Activated T-cell treated with anti-CD3 and anti-CD28 coated beads, Interleukin-2, amount 50 U/mL, for 72 hours (primary cell): ENCODE measurements around the gene NUTM2D. TPM values are rescaled to one million over a fixed set of nuclear protein-coding genes. Genes with fewer than 3 reads are reported as not detected.
"Not testable (repeated sequence)": the region's sequence is repeated elsewhere in the genome, so short reads cannot be mapped to it uniquely, and the experiment has no call there.

Experiments used
- ATAC-seq, 2 donors: fragments of 150-1000 bp; cut with Tn5 transposase; replicated peaks in 1 of 2; 2 replicates each; pipeline ENCODE4 v1.10.0; 2021; ENCODE audit warnings: moderate library complexity in 2 of 2, mild to moderate bottlenecking in 1 of 2
- DNase-seq, 2 donors: peaks; one replicate each; pipeline ENCODE4 v3.0.0; 2021 to 2022; ENCODE audit warnings: mixed read lengths in 1 of 2
- H3K27ac Mint-ChIP-seq: one replicate; pipeline ENCODE4 v1.8.0; 2022; ENCODE audit warnings: mild to moderate bottlenecking, moderate library complexity, mixed read lengths
- H3K27me3 Mint-ChIP-seq: one replicate; pipeline ENCODE4 v1.8.0; 2022; ENCODE audit warnings: low read depth, mixed read lengths
- H3K36me3 Mint-ChIP-seq, 2 donors: one replicate each; pipeline ENCODE4 v1.8.0; 2022; ENCODE audit warnings: mixed read lengths in 2 of 2, mild to moderate bottlenecking in 1 of 2; ENCODE audit not compliant: insufficient read depth in 2 of 2
- H3K4me1 Mint-ChIP-seq: one replicate; pipeline ENCODE4 v1.8.0; 2022; ENCODE audit warnings: low read depth, mixed read lengths
- H3K4me3 Mint-ChIP-seq, 2 donors: one replicate each; pipeline ENCODE4 v1.8.0; 2022; ENCODE audit warnings: mild to moderate bottlenecking in 2 of 2, mixed read lengths in 2 of 2, moderate library complexity in 2 of 2
- H3K9me3 Mint-ChIP-seq, 2 donors: one replicate each; pipeline ENCODE4 v1.8.0; 2022; ENCODE audit warnings: mixed read lengths in 2 of 2
- total RNA-seq, 2 donors: library from RNA; stranded (reverse); gene quantifications; one replicate each; pipeline ENCODE4 v1.2.3, GENCODE V29; 2022

Gene NUTM2D, protein sequence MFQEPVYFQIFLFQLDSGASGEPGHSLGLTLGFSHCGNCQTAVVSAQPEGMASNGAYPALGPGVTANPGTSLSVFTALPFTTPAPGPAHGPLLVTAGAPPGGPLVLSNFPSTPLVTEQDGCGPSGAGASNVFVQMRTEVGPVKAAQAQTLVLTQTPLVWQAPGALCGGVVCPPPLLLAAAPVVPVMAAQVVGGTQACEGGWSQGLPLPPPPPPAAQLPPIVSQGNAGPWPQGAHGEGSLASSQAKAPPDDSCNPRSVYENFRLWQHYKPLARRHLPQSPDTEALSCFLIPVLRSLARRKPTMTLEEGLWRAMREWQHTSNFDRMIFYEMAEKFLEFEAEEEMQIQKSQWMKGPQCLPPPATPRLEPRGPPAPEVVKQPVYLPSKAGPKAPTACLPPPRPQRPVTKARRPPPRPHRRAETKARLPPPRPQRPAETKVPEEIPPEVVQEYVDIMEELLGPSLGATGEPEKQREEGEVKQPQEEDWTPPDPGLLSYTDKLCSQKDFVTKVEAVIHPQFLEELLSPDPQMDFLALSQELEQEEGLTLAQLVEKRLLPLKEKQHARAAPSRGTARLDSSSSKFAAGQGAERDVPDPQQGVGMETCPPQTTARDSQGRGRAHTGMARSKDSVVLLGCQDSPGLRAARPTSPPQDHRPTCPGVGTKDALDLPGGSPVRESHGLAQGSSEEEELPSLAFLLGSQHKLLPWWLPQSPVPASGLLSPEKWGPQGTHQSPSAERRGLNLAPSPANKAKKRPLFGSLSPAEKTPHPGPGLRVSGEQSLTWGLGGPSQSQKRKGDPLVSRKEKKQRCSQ
- total RNA-seq: 1 to 10 TPM; 1.5 to 1.6 TPM

DNA sequence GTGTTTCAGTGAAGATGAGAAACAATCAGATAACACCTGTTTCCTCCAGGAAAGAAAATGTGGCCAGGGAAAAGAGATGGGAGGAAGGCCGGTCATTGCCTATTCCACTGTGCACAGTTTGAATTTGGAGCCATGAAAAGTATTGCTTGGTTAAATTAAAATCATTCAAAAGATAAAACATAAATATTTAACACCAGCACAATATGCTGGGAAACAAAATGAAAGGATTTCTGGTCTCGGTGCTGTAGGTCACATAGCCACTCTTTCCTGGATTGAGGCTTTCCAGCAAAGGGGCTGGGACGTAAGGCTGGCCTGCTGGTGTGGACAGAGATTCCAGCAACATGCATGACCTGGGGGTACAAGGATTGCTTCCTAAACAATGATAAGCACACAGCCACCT lies at the start of gene NUTM2D:
Gene NUTM2D, plus strand, starts transcription at position 301 of the 400 bp plus-strand sequence. CDS start 522 bp downstream, outside the sequence.
- ATAC-seq, H3K9me3 Mint-ChIP-seq, H3K36me3 Mint-ChIP-seq, H3K4me1 Mint-ChIP-seq, H3K4me3 Mint-ChIP-seq, H3K27ac Mint-ChIP-seq, H3K27me3 Mint-ChIP-seq, DNase-seq: not testable (repeated sequence)

DNA sequence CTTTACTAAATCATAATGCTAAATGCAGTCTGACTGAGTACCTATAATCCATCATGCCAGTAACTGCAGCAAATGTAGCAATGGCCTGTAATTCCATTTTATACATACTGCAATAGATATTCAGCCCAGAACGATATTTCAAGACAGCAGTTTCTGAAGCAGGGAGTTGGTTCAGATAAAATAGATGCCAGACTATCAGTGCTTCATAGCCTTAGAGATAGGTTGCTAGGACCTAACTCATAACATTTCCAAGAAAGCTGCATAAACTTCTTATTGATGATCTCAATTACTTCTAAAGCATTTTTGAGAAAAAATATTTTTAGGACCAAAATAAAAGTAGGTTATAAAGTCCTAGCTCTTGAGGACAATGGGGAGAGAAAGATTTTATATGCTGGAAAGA lies 48.8 kb upstream of the NUTM2D start:
- H3K27me3 Mint-ChIP-seq, H3K4me1 Mint-ChIP-seq, H3K36me3 Mint-ChIP-seq, H3K9me3 Mint-ChIP-seq, ATAC-seq, H3K4me3 Mint-ChIP-seq, DNase-seq, H3K27ac Mint-ChIP-seq: not testable (repeated sequence)

DNA sequence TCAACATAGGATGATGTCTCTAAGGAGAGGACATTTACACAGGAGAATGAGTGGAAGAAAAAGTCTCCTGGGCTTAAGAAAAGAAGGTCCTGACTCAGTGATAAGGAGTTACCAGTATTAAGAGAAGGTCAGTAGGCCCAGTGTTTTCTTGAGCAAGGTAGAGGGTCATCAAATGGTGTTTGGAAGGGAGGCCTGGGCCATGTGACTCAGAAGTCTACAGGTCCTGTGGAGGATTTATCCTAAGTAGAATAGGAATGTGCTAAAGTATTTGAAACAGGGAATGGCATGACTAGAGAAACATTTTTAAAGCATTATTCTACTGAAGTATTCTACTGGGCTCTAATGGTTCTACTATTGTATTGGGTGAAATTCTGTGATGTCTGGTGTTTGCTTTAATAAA lies 47.9 kb upstream of the NUTM2D start:
- H3K36me3 Mint-ChIP-seq, H3K27ac Mint-ChIP-seq, ATAC-seq, H3K4me1 Mint-ChIP-seq, H3K27me3 Mint-ChIP-seq, DNase-seq, H3K4me3 Mint-ChIP-seq, H3K9me3 Mint-ChIP-seq: not testable (repeated sequence)

DNA sequence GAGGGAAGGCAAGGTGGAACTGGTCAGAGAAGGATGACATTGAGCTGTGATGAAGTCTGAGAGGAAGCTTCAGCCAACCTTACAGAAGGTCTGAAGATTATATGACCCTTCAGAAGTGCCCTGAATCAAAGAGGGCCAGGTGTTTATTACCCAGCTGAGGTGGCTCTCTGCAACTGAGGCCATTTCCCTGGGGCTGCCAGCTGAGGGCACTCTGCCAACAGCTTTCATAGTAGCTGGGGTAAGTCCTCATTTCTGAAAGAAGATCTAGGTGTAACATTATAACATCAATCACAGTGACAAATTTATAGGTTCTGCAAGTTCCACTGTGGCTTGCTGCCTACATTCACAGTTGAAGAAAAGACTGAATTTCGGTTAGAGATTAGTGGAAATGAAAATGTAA lies 46.0 kb upstream of the NUTM2D start:
- H3K4me3 Mint-ChIP-seq, H3K36me3 Mint-ChIP-seq, H3K27ac Mint-ChIP-seq, H3K9me3 Mint-ChIP-seq, H3K27me3 Mint-ChIP-seq, DNase-seq, H3K4me1 Mint-ChIP-seq: not testable (repeated sequence)
- peak; percentile 50 to 58 for ATAC-seq

DNA sequence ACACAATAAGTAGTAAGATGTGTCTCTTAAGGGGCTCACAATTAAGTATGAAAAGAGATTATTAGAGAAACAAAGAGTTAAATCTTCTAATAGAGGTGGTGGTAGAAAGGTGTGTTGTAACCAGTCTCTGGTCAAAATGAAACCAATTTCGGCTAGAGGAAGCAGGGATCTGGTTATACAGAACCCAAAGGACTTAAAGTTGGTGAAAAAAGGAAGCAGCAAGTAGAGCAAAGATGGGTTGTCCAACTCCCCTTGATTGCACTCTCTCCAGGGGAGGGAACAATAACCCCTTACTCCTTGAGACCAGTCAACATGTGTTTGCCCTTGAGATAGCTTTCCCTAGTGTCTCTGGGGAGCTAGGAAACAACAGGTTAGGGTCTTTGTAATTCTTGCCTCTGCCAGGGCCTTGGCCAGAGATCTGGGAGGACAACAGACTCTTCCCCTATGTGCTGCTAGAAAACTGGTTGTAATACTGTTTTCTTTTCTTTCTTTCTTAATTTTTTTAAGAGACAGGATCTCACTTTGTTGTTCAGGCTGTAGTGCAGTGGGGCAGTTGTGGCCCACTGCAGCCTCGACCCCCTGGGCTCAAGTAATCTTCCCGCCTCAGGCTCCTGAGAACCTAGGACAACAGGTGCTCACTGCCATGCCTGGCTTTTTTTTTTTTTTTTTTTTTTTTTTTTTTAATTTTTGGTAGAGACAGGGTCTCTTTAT lies 43.7 kb upstream of the NUTM2D start:
- H3K9me3 Mint-ChIP-seq, DNase-seq, H3K36me3 Mint-ChIP-seq, H3K27ac Mint-ChIP-seq, H3K27me3 Mint-ChIP-seq, ATAC-seq, H3K4me1 Mint-ChIP-seq, H3K4me3 Mint-ChIP-seq: not testable (repeated sequence)

DNA sequence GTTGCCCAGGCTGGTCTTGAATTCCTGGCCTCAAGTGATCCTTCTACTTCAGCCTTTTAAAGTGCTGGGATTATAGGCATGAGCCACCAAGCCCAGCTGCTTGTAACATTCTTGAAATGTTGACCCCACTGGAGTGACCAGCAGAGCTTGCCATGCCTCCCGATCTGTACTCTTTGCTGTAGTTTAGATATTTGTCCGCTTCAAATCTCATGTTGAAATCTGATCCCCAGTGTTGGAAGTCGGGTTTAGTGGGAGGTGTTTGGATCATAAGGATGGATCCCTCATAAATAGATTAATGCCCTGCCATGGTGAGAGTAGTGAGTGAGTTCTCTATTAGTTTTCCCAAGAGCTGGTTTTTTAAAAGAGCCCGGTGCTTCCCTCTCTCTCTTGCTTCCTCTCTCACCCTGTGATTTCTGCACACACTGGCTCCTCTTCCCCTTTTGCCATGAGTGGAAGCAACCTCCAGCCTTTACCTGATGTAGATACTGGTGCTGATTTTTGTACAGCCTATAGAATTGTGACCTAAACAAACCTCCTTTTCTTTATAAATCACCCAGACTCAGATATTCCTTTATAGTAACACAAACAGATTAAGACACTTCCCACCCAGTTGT lies 43.1 kb upstream of the NUTM2D start:
- not testable (repeated sequence) for H3K4me3 Mint-ChIP-seq, DNase-seq, H3K36me3 Mint-ChIP-seq, ATAC-seq, H3K27ac Mint-ChIP-seq, H3K4me1 Mint-ChIP-seq, H3K9me3 Mint-ChIP-seq, H3K27me3 Mint-ChIP-seq

DNA sequence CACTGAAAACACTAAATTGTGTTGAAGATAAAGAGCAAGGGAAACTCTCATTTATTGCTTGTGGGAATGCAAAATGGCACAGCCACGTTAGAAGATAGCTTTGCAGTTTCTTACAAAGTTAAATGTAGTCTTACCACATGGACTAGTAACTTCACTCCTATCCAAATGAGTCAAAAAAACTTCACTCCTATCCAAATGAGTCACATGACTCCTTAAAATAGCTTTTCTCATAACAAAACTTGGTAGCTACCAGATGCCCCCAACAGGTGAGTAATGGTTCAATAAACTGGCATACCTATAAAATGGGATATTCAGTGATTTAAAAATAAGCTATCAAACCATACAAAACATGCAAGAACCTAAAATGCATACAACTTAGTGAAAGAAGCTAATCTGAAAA lies 36.0 kb upstream of the NUTM2D start:
- not testable (repeated sequence) for H3K36me3 Mint-ChIP-seq, H3K27ac Mint-ChIP-seq, H3K27me3 Mint-ChIP-seq, H3K4me3 Mint-ChIP-seq, DNase-seq, H3K9me3 Mint-ChIP-seq
- peaks cover 10% of the 10 kb centered on the region for H3K4me1 Mint-ChIP-seq
- ATAC-seq: peak; percentile 76 to 84

DNA sequence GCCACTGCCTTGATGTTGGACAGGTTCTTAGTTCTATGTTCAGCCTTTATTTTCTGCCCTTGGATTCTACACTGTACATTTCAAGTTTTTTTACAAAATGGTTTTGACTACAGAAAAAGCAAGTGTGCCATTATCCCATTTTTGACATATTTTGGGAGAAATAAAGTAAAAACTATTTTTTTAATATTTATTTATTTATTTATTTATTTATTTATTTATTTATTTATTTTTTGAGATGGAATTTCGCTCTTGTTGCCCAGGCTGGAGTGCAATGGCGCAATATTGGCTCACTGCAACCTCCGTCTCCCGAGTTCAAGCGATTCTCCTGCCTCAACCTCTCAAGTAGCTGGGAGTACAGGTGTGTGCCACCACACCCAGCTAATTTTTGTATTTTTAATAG lies 33.0 kb upstream of the NUTM2D start:
- not testable (repeated sequence) for DNase-seq, H3K27ac Mint-ChIP-seq, H3K36me3 Mint-ChIP-seq, H3K9me3 Mint-ChIP-seq, ATAC-seq, H3K27me3 Mint-ChIP-seq, H3K4me3 Mint-ChIP-seq
- peaks cover 10% of the 10 kb centered on the region for H3K4me1 Mint-ChIP-seq

DNA sequence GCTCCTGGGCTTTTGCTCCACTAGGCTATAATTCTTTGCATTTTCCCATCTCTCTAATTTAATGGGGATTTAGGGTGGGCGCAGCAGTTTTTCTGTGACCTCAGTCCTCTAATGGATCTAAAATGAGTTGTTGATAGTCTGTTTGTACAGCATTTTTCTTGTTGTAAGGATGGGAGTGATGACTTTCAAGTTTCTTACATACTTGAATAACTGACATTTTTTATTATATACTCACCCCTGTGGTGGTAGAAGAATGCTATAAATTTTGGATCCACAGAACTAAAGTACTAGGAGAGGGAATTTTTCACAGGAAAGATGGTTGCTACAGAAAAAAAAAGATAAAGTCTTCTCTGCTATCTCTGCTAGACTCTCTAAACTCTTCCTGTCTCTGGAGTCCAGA lies 29.6 kb upstream of the NUTM2D start:
- DNase-seq, H3K4me3 Mint-ChIP-seq, H3K27me3 Mint-ChIP-seq, ATAC-seq, H3K36me3 Mint-ChIP-seq, H3K27ac Mint-ChIP-seq, H3K9me3 Mint-ChIP-seq, H3K4me1 Mint-ChIP-seq: not testable (repeated sequence)

DNA sequence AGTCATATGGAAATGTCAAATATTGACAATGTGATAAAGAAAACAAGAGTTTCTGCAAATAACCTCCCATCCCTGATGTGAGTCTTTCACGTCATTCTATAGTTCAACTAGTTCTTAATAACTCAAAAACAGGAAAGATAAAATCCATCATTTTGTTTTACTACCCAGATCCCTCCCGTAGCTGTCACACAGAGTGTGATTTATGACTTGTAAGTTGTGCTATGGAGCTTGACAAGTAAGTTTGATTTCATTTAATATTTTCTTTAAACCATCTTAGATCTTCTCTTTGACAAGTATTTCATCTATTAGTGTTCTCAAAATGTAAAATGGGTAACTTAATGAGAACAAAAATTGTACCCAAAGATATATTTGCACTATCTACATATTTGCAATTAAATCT lies 28.4 kb upstream of the NUTM2D start:
- H3K9me3 Mint-ChIP-seq, H3K4me3 Mint-ChIP-seq, H3K36me3 Mint-ChIP-seq, DNase-seq, H3K27me3 Mint-ChIP-seq, ATAC-seq, H3K4me1 Mint-ChIP-seq, H3K27ac Mint-ChIP-seq: not testable (repeated sequence)

DNA sequence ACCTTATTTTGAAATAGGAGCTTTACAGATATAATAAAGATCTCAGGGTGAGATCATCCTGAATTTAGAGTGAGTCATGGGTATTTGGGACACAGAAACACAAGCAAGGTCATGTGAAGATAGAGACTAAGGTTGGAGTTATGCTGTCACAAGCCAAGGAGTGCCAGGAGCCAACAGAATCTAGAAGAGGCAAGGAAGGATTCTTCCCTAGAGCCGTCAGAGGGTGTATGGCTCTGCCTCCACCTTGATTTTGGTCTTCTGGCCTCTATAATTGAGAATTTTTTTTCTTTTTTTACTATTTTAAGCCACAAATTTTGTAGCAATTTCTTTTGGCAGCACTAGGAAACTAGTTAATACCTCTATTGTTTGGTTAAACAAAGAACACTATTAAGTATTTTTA lies 24.9 kb upstream of the NUTM2D start:
- not testable (repeated sequence) for H3K36me3 Mint-ChIP-seq, H3K4me3 Mint-ChIP-seq, H3K9me3 Mint-ChIP-seq, H3K27ac Mint-ChIP-seq, H3K27me3 Mint-ChIP-seq, DNase-seq, ATAC-seq, H3K4me1 Mint-ChIP-seq

DNA sequence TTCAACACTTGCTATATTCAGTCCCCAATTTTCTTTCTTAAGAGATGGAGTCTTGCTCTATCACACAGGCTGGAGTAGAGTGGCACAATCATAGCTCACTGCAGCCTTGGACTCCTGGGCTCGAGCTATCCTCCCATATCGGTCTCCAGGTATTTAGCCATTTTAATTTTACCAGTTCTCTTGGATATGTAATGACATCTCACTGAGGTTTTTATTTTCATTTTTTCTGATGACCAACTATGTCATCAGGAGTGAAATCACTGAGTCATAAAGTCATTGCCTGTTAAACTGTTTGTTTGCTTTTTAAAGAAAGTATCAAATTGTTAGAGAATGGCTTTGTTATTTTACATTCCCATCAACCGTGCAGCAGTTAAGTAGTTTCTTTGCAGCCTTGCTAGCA lies 17.1 kb upstream of the NUTM2D start:
- ATAC-seq, H3K9me3 Mint-ChIP-seq, H3K36me3 Mint-ChIP-seq, H3K27me3 Mint-ChIP-seq, DNase-seq: not testable (repeated sequence)
- H3K27ac Mint-ChIP-seq: peak overlapping the region; percentile 78
- H3K4me1 Mint-ChIP-seq: peaks cover 19% of the 10 kb centered on the region
- peak overlapping the region; percentile 58 to 73 for H3K4me3 Mint-ChIP-seq
